ENCODE data around the gene AIP.

Gene AIP

GRCh38 chr11:67495234-67496005 lies 12.6 kb downstream of the AIP start:
- Histone ChIP-seq H3K9me3 (ENCODE audit: severe bottlenecking) (no peaks in the 10 kb centered on the region), H3K4me3 (ENCODE audit: low read depth, low read length) (no peak overlapping the region), H3K27me3 (ENCODE audit: insufficient read depth, low read depth, severe bottlenecking) (no peaks in the 10 kb centered on the region), H3K27ac (no peak overlapping the region), H3K36me3 (peaks cover 70% of the 10 kb centered on the region)
- no peak for DNase-seq
- TF ChIP-seq, protein P1, sequence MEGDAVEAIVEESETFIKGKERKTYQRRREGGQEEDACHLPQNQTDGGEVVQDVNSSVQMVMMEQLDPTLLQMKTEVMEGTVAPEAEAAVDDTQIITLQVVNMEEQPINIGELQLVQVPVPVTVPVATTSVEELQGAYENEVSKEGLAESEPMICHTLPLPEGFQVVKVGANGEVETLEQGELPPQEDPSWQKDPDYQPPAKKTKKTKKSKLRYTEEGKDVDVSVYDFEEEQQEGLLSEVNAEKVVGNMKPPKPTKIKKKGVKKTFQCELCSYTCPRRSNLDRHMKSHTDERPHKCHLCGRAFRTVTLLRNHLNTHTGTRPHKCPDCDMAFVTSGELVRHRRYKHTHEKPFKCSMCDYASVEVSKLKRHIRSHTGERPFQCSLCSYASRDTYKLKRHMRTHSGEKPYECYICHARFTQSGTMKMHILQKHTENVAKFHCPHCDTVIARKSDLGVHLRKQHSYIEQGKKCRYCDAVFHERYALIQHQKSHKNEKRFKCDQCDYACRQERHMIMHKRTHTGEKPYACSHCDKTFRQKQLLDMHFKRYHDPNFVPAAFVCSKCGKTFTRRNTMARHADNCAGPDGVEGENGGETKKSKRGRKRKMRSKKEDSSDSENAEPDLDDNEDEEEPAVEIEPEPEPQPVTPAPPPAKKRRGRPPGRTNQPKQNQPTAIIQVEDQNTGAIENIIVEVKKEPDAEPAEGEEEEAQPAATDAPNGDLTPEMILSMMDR (IDR thresholded peaks at IDR 0.05; ENCODE audit: low read depth, low read length) = no peak

- Histone ChIP-seq H3K9me3 (ENCODE audit: severe bottlenecking) (no peaks in the 10 kb centered on the region), H3K27me3 (ENCODE audit: insufficient read depth, low read depth, severe bottlenecking) (no peaks in the 10 kb centered on the region), H3K4me3 (ENCODE audit: low read depth, low read length) (no peak overlapping the region), H3K36me3 (peaks cover 70% of the 10 kb centered on the region), H3K27ac (no peak overlapping the region)
- peak; percentile 4 for DNase-seq
- TF ChIP-seq, protein P1 (IDR thresholded peaks at IDR 0.05; ENCODE audit: low read depth, low read length) = no peak
Measured at GRCh38 chr11:67496113-67496512, 13.3 kb downstream of the AIP start.

- no peaks in the 10 kb centered on the region for H3K9me3 ChIP-seq (ENCODE audit: severe bottlenecking)
- no peak for DNase-seq
- H3K4me3 ChIP-seq (ENCODE audit: low read depth, low read length) = no peak overlapping the region
- H3K36me3 ChIP-seq = peaks cover 70% of the 10 kb centered on the region
- no peak overlapping the region for H3K27ac ChIP-seq
- no peaks in the 10 kb centered on the region for H3K27me3 ChIP-seq (ENCODE audit: insufficient read depth, low read depth, severe bottlenecking)
- TF ChIP-seq, protein P1 (IDR thresholded peaks at IDR 0.05; ENCODE audit: low read depth, low read length) = no peak
Measured at GRCh38 chr11:67497656-67498291, 14.9 kb downstream of the AIP start.

GRCh38 chr11:67498544-67498972 lies 15.7 kb downstream of the AIP start:
- Histone ChIP-seq H3K9me3 (ENCODE audit: severe bottlenecking) (no peaks in the 10 kb centered on the region), H3K27me3 (ENCODE audit: insufficient read depth, low read depth, severe bottlenecking) (no peaks in the 10 kb centered on the region), H3K27ac (no peak overlapping the region), H3K4me3 (ENCODE audit: low read depth, low read length) (no peak overlapping the region), H3K36me3 (peaks cover 65% of the 10 kb centered on the region)
- DNase-seq = no peak
- TF ChIP-seq, protein P1 (IDR thresholded peaks at IDR 0.05; ENCODE audit: low read depth, low read length) = no peak

DNA sequence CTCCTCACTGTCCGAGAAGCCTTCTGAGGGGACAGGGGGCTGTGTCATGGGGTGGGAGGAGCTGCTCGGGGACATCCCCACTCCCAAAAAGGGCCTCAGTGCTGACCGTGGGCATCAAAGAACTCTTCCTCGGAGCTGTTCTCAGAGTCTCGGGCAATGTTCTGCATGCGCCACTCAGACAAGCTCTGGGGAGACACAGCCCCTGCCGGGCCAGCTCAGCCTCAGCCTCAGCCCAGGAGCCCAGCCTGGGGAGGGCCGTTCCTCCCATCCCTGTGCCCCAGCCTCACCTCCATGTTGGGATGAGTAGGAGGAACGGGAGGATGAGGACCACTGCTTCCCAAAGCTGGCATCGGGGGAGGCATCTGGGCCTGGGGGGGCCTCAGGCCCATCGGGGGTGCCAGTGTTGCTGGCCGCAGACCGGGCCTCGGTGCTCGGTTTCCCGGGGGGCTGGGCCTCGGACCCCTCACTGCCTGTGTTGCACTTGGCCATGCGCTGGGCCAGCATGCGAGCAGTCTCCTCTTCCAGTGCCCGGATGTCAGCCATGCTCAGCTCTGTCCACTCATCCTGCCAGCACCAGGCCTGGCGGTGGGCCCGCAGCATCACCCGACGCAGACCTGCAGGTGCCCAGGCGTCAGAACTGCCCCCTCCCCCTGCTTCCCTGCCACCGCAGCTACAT lies 17.1 kb downstream of the AIP start:
- no peaks in the 10 kb centered on the region for H3K27me3 ChIP-seq (ENCODE audit: insufficient read depth, low read depth, severe bottlenecking)
- H3K27ac ChIP-seq = no peak overlapping the region
- TF ChIP-seq, protein P1 (IDR thresholded peaks at IDR 0.05; ENCODE audit: low read depth, low read length) = no peak
- DNase-seq = no peak
- H3K36me3 ChIP-seq = peaks cover 61% of the 10 kb centered on the region
- no peaks in the 10 kb centered on the region for H3K9me3 ChIP-seq (ENCODE audit: severe bottlenecking)
- no peak overlapping the region for H3K4me3 ChIP-seq (ENCODE audit: low read depth, low read length)

All from WERI-Rb-1 (cell line).